Subcutaneous abdominal adipose tissue (tissue), 5 donors: Measurements from ENCODE around the gene NR2F1-AS1.
"Not testable (repeated sequence)": the region's sequence is repeated elsewhere in the genome, so short reads cannot be mapped to it uniquely, and the experiment has no call there.

Experiments
- H3K27ac ChIP-seq: one replicate; pipeline ENCODE4 v1.7.0; 2013; ENCODE audit warnings: low read depth, mild to moderate bottlenecking, inconsistent platforms, low read length, moderate library complexity
- H3K27me3 ChIP-seq, 5 donors: one replicate each; pipeline ENCODE4 v1.7.0; 2013; ENCODE audit warnings: low read length in 5 of 5, inconsistent platforms in 1 of 5; ENCODE audit not compliant: control insufficient read depth in 5 of 5, insufficient read depth in 4 of 5
- H3K36me3 ChIP-seq, 5 donors: one replicate each; pipeline ENCODE4 v1.7.0; 2013; ENCODE audit warnings: low read length in 5 of 5; ENCODE audit not compliant: control insufficient read depth in 5 of 5, insufficient read depth in 5 of 5
- H3K4me1 ChIP-seq, 5 donors: one replicate each; pipeline ENCODE4 v1.7.0; 2013; ENCODE audit warnings: low read length in 5 of 5, mild to moderate bottlenecking in 3 of 5, moderate library complexity in 1 of 5; ENCODE audit not compliant: control insufficient read depth in 5 of 5, insufficient read depth in 5 of 5
- H3K4me3 ChIP-seq, 5 donors: one replicate each; pipeline ENCODE4 v1.7.0; 2013; ENCODE audit warnings: low read length in 5 of 5, low read depth in 1 of 5
- H3K9ac ChIP-seq, 5 donors: one replicate each; pipeline ENCODE4 v1.7.0; 2013; ENCODE audit warnings: low read length in 5 of 5, mild to moderate bottlenecking in 4 of 5, moderate library complexity in 3 of 5
- H3K9me3 ChIP-seq, 5 donors: one replicate each; pipeline ENCODE4 v1.7.0; 2013; ENCODE audit warnings: low read length in 5 of 5; ENCODE audit not compliant: control insufficient read depth in 5 of 5
- donor health status: healthy.
- donor health status: healthy.
- donor health status: healthy.
- donor health status: healthy.
- donor health status: healthy.

The NR2F1-AS1 gene

DNA sequence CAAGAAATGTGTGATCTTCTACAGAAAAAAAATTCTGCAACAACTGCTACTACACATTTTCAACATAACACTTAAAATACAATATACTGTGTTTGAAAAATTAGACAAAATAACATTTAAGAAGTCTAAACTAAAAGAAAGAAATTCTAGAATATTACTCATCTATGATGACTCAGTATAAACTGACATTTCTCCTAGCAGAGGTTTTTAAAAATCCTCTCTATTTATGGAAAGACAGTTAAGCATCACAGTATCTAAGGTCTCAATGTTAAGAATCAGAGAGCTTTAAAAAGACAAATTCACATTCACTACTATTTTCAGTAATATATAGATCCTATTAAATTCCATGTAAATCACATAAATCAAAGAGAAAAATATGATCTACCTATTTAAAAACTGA lies 61.3 kb downstream of the NR2F1-AS1 start:
- Histone ChIP-seq H3K9me3 (peaks cover 0 to 10% (median 2%) of the 10 kb centered on the region in 5 donors), H3K4me3 (no peak overlapping the region), H3K4me1 (peaks cover 0 to 7% (median 0%) of the 10 kb centered on the region in 5 donors), H3K27me3 (no peaks in the 10 kb centered on the region), H3K9ac (no peak overlapping the region), H3K36me3 (peaks cover 0 to 7% (median 2%) of the 10 kb centered on the region in 5 donors), H3K27ac (no peak overlapping the region)

DNA sequence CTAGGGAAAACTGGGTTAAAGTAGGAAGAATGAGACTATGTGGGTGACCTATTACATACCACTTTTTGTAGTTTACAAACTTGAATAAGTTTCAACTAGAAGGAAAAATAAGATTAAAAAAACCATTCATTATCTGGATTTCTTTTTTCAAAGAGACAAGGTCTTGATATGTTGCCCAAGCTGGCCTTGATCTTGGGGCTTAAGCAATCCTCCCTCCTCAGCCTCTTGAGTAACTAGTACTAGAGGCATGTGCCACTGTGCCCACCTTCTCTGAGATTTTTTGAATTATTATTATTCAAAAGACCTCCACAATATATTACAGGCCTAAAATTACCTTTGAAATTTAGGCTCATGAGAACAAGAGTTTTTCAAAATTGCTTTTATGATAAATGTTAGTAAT lies 63.2 kb downstream of the NR2F1-AS1 start:
- Histone ChIP-seq H3K9ac (no peak overlapping the region), H3K4me3 (no peak overlapping the region), H3K36me3 (peaks cover 0 to 11% (median 1%) of the 10 kb centered on the region in 5 donors), H3K27me3 (no peaks in the 10 kb centered on the region), H3K27ac (no peak overlapping the region), H3K9me3 (peaks cover 0 to 7% (median 2%) of the 10 kb centered on the region in 5 donors), H3K4me1 (peaks cover 0 to 7% (median 0%) of the 10 kb centered on the region in 5 donors)

DNA sequence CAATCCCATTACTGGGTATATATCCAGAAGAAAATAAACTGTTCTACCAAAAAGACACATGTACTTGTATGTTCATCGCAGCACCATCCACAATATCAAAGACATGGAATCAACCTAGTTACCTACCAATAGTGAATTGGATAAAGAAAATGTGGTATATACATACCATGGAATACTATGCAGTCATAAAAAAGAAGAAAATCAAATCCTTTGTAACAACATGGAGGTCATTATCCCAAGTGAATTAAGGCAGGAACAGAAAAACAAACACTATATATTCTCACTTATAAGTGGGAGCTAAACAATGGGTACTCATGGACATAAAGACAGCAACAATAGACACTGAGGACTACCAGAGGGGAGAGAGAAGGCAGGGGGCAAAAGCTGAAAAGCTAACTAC lies 67.7 kb downstream of the NR2F1-AS1 start:
- no peaks in the 10 kb centered on the region for H3K9me3 ChIP-seq
- no peaks in the 10 kb centered on the region for H3K27me3 ChIP-seq
- H3K4me1 ChIP-seq, result peaks cover 0 to 7% (median 0%) of the 10 kb centered on the region in 5 donors
- H3K4me3 ChIP-seq, result no peak overlapping the region
- no peak overlapping the region for H3K9ac ChIP-seq
- no peak overlapping the region for H3K27ac ChIP-seq
- peaks cover 0 to 7% (median 0%) of the 10 kb centered on the region in 5 donors for H3K36me3 ChIP-seq

DNA sequence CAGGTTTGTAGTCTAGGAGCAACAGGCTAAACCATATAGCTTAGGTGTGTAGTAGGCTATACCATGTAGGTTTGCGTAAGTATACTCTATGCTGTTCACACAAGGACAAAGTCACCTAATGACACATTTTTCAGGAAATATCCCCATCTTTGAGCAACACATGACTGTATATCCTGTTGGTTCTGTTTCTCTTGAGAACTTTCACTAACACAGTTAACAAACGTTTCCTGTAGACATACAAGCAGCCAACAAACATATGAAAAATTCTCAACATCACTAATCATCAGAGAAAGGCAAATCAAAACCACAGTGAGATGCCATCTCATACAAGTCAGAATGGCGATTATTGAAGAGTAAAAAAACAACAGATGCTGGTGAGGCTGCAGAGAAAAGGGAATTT lies 68.2 kb downstream of the NR2F1-AS1 start:
- Histone ChIP-seq H3K4me1 (peaks cover 0 to 5% (median 0%) of the 10 kb centered on the region in 5 donors), H3K9ac (no peak overlapping the region), H3K4me3 (no peak overlapping the region), H3K27ac (no peak overlapping the region), H3K9me3 (no peaks in the 10 kb centered on the region), H3K36me3 (peaks cover 0 to 7% (median 0%) of the 10 kb centered on the region in 5 donors), H3K27me3 (no peaks in the 10 kb centered on the region)

DNA sequence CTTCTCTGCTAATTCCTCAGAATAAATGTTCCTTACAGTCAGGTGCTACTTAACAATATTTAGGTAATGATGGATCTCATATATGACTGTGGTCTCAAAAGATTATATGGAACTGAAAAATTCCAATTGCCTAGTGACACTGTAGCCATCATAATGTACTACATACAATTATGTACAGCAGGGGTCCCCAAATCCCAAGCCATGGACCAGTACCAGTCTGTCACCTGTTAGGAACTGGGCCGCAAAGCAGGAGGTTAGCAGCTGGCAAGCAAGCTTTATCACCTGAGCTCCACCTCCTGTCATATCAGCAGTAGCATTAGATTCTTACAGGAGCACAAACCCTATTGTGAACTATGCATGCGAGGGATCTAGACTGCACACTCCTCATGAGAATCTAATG lies 69.6 kb downstream of the NR2F1-AS1 start:
- peaks cover 0 to 7% (median 0%) of the 10 kb centered on the region in 5 donors for H3K36me3 ChIP-seq
- H3K27me3 ChIP-seq, result no peaks in the 10 kb centered on the region
- no peak overlapping the region for H3K4me3 ChIP-seq
- no peaks in the 10 kb centered on the region for H3K9me3 ChIP-seq
- no peak overlapping the region for H3K27ac ChIP-seq
- H3K9ac ChIP-seq, result no peak overlapping the region
- no peaks in the 10 kb centered on the region for H3K4me1 ChIP-seq

DNA sequence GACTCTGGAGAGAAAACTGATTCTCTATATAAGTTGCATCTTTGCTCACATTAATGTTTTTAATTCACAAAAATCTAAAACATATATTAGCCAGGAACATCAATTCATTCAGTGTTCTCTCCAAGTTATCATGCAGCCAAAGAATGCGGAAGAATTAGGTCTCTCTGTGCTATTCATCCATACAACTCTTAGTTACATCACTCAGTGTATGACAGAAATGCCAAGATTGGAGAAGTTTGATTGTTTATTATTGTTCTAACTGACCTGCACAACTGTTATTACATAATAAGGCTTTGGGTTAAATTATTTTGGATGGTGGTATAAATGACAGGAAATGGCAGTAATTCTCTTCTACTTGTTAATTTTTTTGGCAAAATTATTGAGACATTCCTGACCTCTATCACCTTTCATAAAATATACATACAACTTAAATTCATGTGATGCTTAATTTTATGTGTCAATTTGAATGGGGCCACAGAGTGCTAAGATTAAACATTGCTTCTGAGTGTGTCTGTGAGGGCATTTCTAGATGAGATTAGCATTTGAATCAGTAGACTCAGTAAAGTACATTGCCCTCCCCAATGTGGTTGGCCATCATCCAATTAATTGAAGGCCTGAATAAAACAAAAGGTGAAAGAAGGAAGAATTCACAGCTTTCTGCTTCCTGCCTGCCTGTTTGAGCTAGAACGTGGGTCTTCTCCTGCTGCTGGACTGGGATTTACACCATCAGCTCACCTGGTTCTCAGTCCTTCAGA lies 70.2 kb downstream of the NR2F1-AS1 start:
- no peak overlapping the region for H3K27ac ChIP-seq
- H3K9me3 ChIP-seq, result no peaks in the 10 kb centered on the region
- H3K36me3 ChIP-seq, result peaks cover 0 to 7% (median 0%) of the 10 kb centered on the region in 5 donors
- no peaks in the 10 kb centered on the region for H3K27me3 ChIP-seq
- H3K4me1 ChIP-seq, result no peaks in the 10 kb centered on the region
- no peak overlapping the region for H3K9ac ChIP-seq
- no peak overlapping the region for H3K4me3 ChIP-seq

DNA sequence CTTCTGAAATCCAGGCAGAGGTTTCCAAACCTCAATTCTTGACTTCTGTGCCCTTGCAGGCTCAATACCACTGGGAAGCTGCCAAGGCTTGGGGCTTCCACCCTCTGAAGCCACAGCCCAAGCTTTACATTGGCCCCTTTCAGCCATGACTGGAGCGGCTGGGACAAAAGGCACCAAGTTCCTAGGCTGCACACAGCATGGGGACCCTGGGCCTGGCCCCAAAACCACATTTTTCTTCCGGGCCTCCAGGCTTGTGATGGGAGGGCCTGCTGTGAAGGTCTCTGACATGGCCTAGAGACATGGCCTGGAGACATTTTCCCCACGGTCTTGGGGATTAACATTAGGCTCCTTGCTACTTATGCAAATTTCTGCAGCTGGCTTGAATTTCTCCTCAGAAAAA lies 75.5 kb downstream of the NR2F1-AS1 start:
- H3K27ac ChIP-seq, H3K27me3 ChIP-seq, H3K36me3 ChIP-seq, H3K9ac ChIP-seq, H3K4me3 ChIP-seq, H3K4me1 ChIP-seq, H3K9me3 ChIP-seq: not testable (repeated sequence)

DNA sequence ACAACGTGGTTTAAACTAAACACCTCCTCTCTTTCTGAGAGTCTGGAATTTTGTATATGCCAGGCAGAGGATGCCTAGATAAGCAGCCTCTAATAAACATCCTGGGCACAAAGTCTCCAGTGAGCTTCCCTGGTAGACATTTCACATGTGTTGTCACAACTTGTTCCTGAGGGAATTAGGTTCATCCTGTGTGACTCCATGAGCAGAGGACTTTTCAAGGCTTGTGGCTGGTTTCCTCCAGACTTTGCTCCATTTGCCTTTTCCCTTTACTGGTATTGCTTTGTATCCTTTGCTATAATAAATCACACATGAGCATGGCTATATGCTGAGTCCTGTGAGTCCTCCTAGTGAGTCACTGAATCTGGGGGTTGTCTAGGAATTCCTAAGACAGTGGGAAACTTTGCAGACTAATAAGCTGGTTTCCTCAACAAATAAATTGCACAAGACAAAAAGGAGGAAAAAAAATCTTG lies 77.4 kb downstream of the NR2F1-AS1 start:
- Histone ChIP-seq H3K4me3 (no peak overlapping the region), H3K27ac (no peak overlapping the region), H3K4me1 (no peaks in the 10 kb centered on the region), H3K27me3 (no peaks in the 10 kb centered on the region), H3K9ac (no peak overlapping the region), H3K36me3 (no peaks in the 10 kb centered on the region), H3K9me3 (no peaks in the 10 kb centered on the region)

DNA sequence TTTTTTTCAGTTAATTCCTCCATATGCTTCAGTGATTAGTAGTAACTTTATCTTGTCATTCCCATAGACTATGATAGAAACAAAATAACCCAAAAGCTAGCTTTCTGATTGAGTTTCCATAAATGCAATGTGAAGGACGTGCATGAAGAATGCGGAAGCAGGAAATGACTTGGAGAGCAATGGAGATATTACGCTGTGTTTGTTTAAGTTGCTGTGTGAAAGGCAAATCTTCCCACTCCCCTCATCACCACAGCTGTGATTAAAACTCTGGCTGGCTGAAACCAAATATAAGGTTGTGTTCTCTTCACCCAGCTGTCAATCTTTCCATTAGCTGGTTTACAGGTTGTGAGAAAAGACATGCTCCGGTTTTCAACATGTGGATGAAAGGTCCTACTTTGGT lies 83.9 kb downstream of the NR2F1-AS1 start:
- Histone ChIP-seq H3K27ac (no peak overlapping the region), H3K4me3 (no peak overlapping the region), H3K36me3 (no peaks in the 10 kb centered on the region), H3K4me1 (no peaks in the 10 kb centered on the region), H3K9ac (no peak overlapping the region), H3K9me3 (no peaks in the 10 kb centered on the region), H3K27me3 (no peaks in the 10 kb centered on the region)

DNA sequence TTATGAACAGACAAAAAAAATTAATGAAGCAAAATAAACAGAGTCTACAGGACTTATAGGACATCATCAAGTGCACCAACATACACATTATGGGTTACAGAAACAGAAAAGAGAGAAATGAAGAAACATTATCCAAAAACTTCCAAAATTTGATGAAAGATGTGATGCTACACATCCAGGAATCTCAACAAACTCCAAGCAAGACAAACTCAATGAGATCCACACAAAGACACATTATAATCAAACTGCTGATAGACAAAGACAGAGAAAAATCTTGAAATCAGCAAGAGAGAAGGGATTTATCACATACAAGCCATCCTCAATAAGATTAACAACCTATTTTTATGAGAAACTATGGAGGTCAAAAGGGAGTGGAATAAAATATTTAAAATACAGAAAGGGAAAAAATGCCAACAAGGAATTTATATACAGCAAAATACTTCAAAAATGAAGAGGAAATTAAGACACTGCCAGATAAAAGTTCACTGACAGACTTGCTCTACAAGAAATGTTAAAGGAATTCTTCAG lies 101.0 kb downstream of the NR2F1-AS1 start:
- Histone ChIP-seq H3K4me1 (no peaks in the 10 kb centered on the region), H3K27me3 (no peaks in the 10 kb centered on the region), H3K9me3 (peaks cover 0 to 15% (median 8%) of the 10 kb centered on the region in 5 donors), H3K27ac (no peak overlapping the region), H3K36me3 (no peaks in the 10 kb centered on the region), H3K4me3 (no peak overlapping the region), H3K9ac (no peak overlapping the region)
